ENCODE measurements around the gene SPHK1. TPM values are rescaled to one million over a fixed set of nuclear protein-coding genes. Genes with fewer than 3 reads are reported as not detected.

The SPHK1 gene
- polyA plus RNA-seq, 1 donor from 2014 or later = 2.7 TPM

DNA sequence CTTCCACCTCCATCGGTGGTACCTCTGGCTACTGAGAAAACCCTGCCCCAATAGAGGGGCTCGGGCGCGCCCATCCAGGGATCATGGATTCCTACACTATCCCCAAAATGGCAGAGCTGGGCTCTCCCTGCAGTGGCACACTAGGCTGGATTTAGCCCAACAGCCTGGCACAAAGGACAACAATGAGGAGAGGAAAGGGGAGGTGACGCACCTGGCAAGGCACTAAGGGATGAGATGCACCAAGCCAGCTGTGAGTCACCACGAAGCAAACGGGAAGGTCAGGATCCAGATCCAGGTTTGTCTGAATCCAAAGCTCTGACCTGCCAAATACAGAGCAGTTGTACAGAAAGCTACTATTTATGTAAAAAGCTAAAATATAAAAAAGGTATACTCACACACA is 50.5 kb downstream of the SPHK1 start:
- Histone ChIP-seq H3K9me3 (ENCODE audit: low read length) (no peaks in the 10 kb centered on the region), H3K79me2 (replicated peaks; ENCODE audit: insufficient read depth, low read length) (peaks cover 75% of the 10 kb centered on the region), H3K9ac (ENCODE audit: low read length) (no peak overlapping the region), H3F3A (ENCODE audit: insufficient read depth, low read length, poor library complexity, severe bottlenecking) (no peaks in the 10 kb centered on the region), H3K36me3 (ENCODE audit: insufficient read depth, low read length) (no peaks in the 10 kb centered on the region), H2AFZ (ENCODE audit: low read depth, low read length) (no peak overlapping the region), H3K9me2 (ENCODE audit: insufficient read depth, low read length) (no peaks in the 10 kb centered on the region), H3K27ac (ENCODE audit: low read length) (no peak overlapping the region), H3K4me3 (ENCODE audit: low read length) (no peak overlapping the region), H3K27me3 (ENCODE audit: insufficient read depth, low read depth, low read length) (no peaks in the 10 kb centered on the region), H4K20me1 (ENCODE audit: insufficient read depth) (no peaks in the 10 kb centered on the region), H3K4me2 (ENCODE audit: low read length) (no peak overlapping the region)
- TF ChIP-seq EZH2 (IDR thresholded peaks at IDR 0.05; ENCODE audit: borderline replicate concordance, insufficient read depth, low read length, poor library complexity, severe bottlenecking) (no peak), EP300 (conservative IDR thresholded peaks at IDR 0.05; ENCODE audit: poor library complexity, severe bottlenecking) (no peak), TAF1 (IDR thresholded peaks at IDR 0.05; ENCODE audit: low read depth) (no peak), MXI1 (conservative IDR thresholded peaks at IDR 0.05; ENCODE audit: poor library complexity, severe bottlenecking) (no peak), SMC3 (conservative IDR thresholded peaks at IDR 0.05; ENCODE audit: poor library complexity) (no peak), RAD21 (conservative IDR thresholded peaks at IDR 0.05) (no peak), POLR2AphosphoS5 (IDR thresholded peaks at IDR 0.05) (no peak)
- TF ChIP-seq, protein P1, sequence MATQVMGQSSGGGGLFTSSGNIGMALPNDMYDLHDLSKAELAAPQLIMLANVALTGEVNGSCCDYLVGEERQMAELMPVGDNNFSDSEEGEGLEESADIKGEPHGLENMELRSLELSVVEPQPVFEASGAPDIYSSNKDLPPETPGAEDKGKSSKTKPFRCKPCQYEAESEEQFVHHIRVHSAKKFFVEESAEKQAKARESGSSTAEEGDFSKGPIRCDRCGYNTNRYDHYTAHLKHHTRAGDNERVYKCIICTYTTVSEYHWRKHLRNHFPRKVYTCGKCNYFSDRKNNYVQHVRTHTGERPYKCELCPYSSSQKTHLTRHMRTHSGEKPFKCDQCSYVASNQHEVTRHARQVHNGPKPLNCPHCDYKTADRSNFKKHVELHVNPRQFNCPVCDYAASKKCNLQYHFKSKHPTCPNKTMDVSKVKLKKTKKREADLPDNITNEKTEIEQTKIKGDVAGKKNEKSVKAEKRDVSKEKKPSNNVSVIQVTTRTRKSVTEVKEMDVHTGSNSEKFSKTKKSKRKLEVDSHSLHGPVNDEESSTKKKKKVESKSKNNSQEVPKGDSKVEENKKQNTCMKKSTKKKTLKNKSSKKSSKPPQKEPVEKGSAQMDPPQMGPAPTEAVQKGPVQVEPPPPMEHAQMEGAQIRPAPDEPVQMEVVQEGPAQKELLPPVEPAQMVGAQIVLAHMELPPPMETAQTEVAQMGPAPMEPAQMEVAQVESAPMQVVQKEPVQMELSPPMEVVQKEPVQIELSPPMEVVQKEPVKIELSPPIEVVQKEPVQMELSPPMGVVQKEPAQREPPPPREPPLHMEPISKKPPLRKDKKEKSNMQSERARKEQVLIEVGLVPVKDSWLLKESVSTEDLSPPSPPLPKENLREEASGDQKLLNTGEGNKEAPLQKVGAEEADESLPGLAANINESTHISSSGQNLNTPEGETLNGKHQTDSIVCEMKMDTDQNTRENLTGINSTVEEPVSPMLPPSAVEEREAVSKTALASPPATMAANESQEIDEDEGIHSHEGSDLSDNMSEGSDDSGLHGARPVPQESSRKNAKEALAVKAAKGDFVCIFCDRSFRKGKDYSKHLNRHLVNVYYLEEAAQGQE (IDR thresholded peaks at IDR 0.05; ENCODE audit: borderline replicate concordance) = no peak
- TF ChIP-seq, protein P2, sequence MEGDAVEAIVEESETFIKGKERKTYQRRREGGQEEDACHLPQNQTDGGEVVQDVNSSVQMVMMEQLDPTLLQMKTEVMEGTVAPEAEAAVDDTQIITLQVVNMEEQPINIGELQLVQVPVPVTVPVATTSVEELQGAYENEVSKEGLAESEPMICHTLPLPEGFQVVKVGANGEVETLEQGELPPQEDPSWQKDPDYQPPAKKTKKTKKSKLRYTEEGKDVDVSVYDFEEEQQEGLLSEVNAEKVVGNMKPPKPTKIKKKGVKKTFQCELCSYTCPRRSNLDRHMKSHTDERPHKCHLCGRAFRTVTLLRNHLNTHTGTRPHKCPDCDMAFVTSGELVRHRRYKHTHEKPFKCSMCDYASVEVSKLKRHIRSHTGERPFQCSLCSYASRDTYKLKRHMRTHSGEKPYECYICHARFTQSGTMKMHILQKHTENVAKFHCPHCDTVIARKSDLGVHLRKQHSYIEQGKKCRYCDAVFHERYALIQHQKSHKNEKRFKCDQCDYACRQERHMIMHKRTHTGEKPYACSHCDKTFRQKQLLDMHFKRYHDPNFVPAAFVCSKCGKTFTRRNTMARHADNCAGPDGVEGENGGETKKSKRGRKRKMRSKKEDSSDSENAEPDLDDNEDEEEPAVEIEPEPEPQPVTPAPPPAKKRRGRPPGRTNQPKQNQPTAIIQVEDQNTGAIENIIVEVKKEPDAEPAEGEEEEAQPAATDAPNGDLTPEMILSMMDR (IDR thresholded peaks at IDR 0.05; ENCODE audit: poor library complexity, severe bottlenecking) = no peak

DNA sequence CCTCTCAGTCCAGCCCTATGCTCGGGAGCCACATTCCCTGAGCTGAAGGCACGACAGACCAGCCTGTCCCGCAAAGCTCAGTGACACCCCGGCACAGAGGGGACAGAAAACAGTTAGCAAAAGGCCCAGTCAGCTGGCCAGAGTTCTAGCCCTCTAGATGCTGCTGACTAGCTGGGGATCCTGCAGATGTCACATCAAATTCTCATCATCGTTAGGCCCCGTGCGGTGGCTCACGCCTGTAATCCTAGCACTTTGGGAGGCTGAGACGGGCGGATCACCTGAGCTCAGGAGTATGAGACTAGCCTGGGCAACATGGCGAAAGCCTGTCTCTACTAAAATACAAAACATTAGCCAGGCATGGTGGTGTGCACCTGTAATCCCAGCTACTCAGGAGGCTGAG is 51.3 kb downstream of the SPHK1 start:
- Histone ChIP-seq H3K36me3 (ENCODE audit: insufficient read depth, low read length) (no peaks in the 10 kb centered on the region), H3K9ac (ENCODE audit: low read length) (no peak overlapping the region), H3K27me3 (ENCODE audit: insufficient read depth, low read depth, low read length) (no peaks in the 10 kb centered on the region), H3K4me3 (ENCODE audit: low read length) (no peak overlapping the region), H4K20me1 (ENCODE audit: insufficient read depth) (no peaks in the 10 kb centered on the region), H3K4me2 (ENCODE audit: low read length) (no peak overlapping the region), H3K9me3 (ENCODE audit: low read length) (no peaks in the 10 kb centered on the region), H3F3A (ENCODE audit: insufficient read depth, low read length, poor library complexity, severe bottlenecking) (no peaks in the 10 kb centered on the region), H2AFZ (ENCODE audit: low read depth, low read length) (no peak overlapping the region), H3K27ac (ENCODE audit: low read length) (no peak overlapping the region), H3K9me2 (ENCODE audit: insufficient read depth, low read length) (no peaks in the 10 kb centered on the region), H3K79me2 (replicated peaks; ENCODE audit: insufficient read depth, low read length) (peaks cover 76% of the 10 kb centered on the region)
- TF ChIP-seq MXI1 (conservative IDR thresholded peaks at IDR 0.05; ENCODE audit: poor library complexity, severe bottlenecking) = no peak
- TF ChIP-seq EP300 (conservative IDR thresholded peaks at IDR 0.05; ENCODE audit: poor library complexity, severe bottlenecking) = no peak
- TF ChIP-seq SMC3 (conservative IDR thresholded peaks at IDR 0.05; ENCODE audit: poor library complexity) = no peak
- TF ChIP-seq EZH2 (IDR thresholded peaks at IDR 0.05; ENCODE audit: borderline replicate concordance, insufficient read depth, low read length, poor library complexity, severe bottlenecking) = no peak
- no peak for TF ChIP-seq POLR2AphosphoS5 (IDR thresholded peaks at IDR 0.05)
- TF ChIP-seq, protein P2 (IDR thresholded peaks at IDR 0.05; ENCODE audit: poor library complexity, severe bottlenecking) = no peak
- TF ChIP-seq TAF1 (IDR thresholded peaks at IDR 0.05; ENCODE audit: low read depth) = no peak
- TF ChIP-seq, protein P1 (IDR thresholded peaks at IDR 0.05; ENCODE audit: borderline replicate concordance) = no peak
- TF ChIP-seq RAD21 (conservative IDR thresholded peaks at IDR 0.05) = no peak

Measured in neural cell (in vitro differentiated cells).